HEK293 (cell line): ENCODE results near the gene ALOXE3.

Source experiments
- EGR2 ChIP-seq: fragments of 450-650 bp; formaldehyde crosslinking; IDR thresholded peaks from 2 replicates; pipeline ENCODE4 v1.5.1; 2016; ENCODE audit warnings: low read depth, missing biosample characterization, missing genetic modification characterization
- GFI1B ChIP-seq: fragments of 450-650 bp; formaldehyde crosslinking; IDR thresholded peaks from 2 replicates; pipeline ENCODE4 v1.5.1; 2016; ENCODE audit warnings: missing biosample characterization, missing genetic modification characterization
- MEIS1 ChIP-seq: sonication (generic); formaldehyde crosslinking; IDR thresholded peaks from 2 replicates; pipeline ENCODE4 v1.8.1; 2022; ENCODE audit warnings: missing genetic modification reagents, mild to moderate bottlenecking, borderline replicate concordance
- MZF1 ChIP-seq: fragments of 450-650 bp; formaldehyde crosslinking; IDR thresholded peaks from 2 replicates; pipeline ENCODE4 v1.5.1; 2017; ENCODE audit warnings: missing biosample characterization, missing genetic modification characterization, borderline replicate concordance
- REPIN1 ChIP-seq: fragments of 450-650 bp; formaldehyde crosslinking; IDR thresholded peaks from 2 replicates; pipeline ENCODE4 v1.5.1; 2017; ENCODE audit warnings: missing biosample characterization, missing genetic modification characterization, low read depth
- TSHZ1 ChIP-seq: fragments of 450-650 bp; formaldehyde crosslinking; IDR thresholded peaks from 2 replicates; pipeline ENCODE4 v1.5.1; 2016; ENCODE audit warnings: missing biosample characterization, missing genetic modification characterization, borderline replicate concordance
- ZBTB20 ChIP-seq: fragments of 450-650 bp; formaldehyde crosslinking; IDR thresholded peaks from 2 replicates; pipeline ENCODE4 v1.5.1; 2016; ENCODE audit warnings: missing biosample characterization, missing genetic modification characterization
- ZBTB8A ChIP-seq: fragments of 450-650 bp; formaldehyde crosslinking; IDR thresholded peaks from 2 replicates; pipeline ENCODE4 v1.5.1; 2016; ENCODE audit warnings: missing biosample characterization, missing genetic modification characterization
- ZFP41 ChIP-seq: fragments of 450-650 bp; formaldehyde crosslinking; IDR thresholded peaks from 2 replicates; pipeline ENCODE4 v1.5.1; 2016; ENCODE audit warnings: missing biosample characterization, missing genetic modification characterization, borderline replicate concordance
- ZNF10 ChIP-seq: fragments of 450-650 bp; formaldehyde crosslinking; IDR thresholded peaks from 2 replicates; pipeline ENCODE4 v1.5.1; 2017; ENCODE audit warnings: missing biosample characterization, missing genetic modification characterization
- ZNF155 ChIP-seq: fragments of 450-650 bp; formaldehyde crosslinking; IDR thresholded peaks from 2 replicates; pipeline ENCODE4 v1.5.1; 2016; ENCODE audit warnings: missing biosample characterization, missing genetic modification characterization
- ZNF157 ChIP-seq: fragments of 450-650 bp; formaldehyde crosslinking; IDR thresholded peaks from 2 replicates; pipeline ENCODE4 v1.5.1; 2016; ENCODE audit warnings: missing biosample characterization, missing genetic modification characterization
- ZNF169 ChIP-seq: fragments of 450-650 bp; formaldehyde crosslinking; IDR thresholded peaks from 2 replicates; pipeline ENCODE4 v1.5.1; 2016; ENCODE audit warnings: missing biosample characterization, missing genetic modification characterization
- ZNF175 ChIP-seq: fragments of 450-650 bp; formaldehyde crosslinking; IDR thresholded peaks from 2 replicates; pipeline ENCODE4 v1.5.1; 2016; ENCODE audit warnings: missing biosample characterization, missing genetic modification characterization
- ZNF2 ChIP-seq: fragments of 450-650 bp; formaldehyde crosslinking; IDR thresholded peaks from 2 replicates; pipeline ENCODE4 v1.5.1; 2016; ENCODE audit warnings: missing biosample characterization, missing genetic modification characterization
- ZNF202 ChIP-seq: fragments of 450-650 bp; formaldehyde crosslinking; IDR thresholded peaks from 2 replicates; pipeline ENCODE4 v1.5.1; 2016; ENCODE audit warnings: missing biosample characterization, missing genetic modification characterization, borderline replicate concordance
- ZNF248 ChIP-seq: fragments of 450-650 bp; formaldehyde crosslinking; IDR thresholded peaks from 2 replicates; pipeline ENCODE4 v1.5.1; 2017; ENCODE audit warnings: missing biosample characterization, missing genetic modification characterization
- ZNF350 ChIP-seq: fragments of 450-650 bp; formaldehyde crosslinking; IDR thresholded peaks from 2 replicates; pipeline ENCODE4 v1.5.0; 2017; ENCODE audit warnings: missing biosample characterization, mild to moderate bottlenecking, missing genetic modification characterization
- ZNF521 ChIP-seq: fragments of 450-650 bp; formaldehyde crosslinking; IDR thresholded peaks from 2 replicates; pipeline ENCODE4 v1.5.1; 2017; ENCODE audit warnings: missing biosample characterization, mild to moderate bottlenecking, missing genetic modification characterization
- ZNF549 ChIP-seq: fragments of 450-650 bp; IDR thresholded peaks from 2 replicates; pipeline ENCODE4 v1.5.1; 2018; ENCODE audit warnings: missing biosample characterization, missing genetic modification characterization, mild to moderate bottlenecking, inconsistent platforms, moderate library complexity
- ZNF558 ChIP-seq: fragments of 450-650 bp; formaldehyde crosslinking; IDR thresholded peaks from 2 replicates; pipeline ENCODE4 v1.5.1; 2016; ENCODE audit warnings: missing biosample characterization, missing genetic modification characterization
- ZNF571 ChIP-seq: fragments of 450-650 bp; formaldehyde crosslinking; IDR thresholded peaks from 2 replicates; pipeline ENCODE4 v1.5.0; 2017; ENCODE audit warnings: missing biosample characterization, missing genetic modification characterization
- ZNF610 ChIP-seq: fragments of 450-650 bp; formaldehyde crosslinking; IDR thresholded peaks from 2 replicates; pipeline ENCODE4 v1.5.1; 2016; ENCODE audit warnings: missing biosample characterization, missing genetic modification characterization, borderline replicate concordance
- ZNF621 ChIP-seq: fragments of 450-650 bp; formaldehyde crosslinking; IDR thresholded peaks from 2 replicates; pipeline ENCODE4 v1.5.1; 2017; ENCODE audit warnings: missing biosample characterization, missing genetic modification characterization
- ZNF658 ChIP-seq: fragments of 450-650 bp; formaldehyde crosslinking; IDR thresholded peaks from 2 replicates; pipeline ENCODE4; 2016; ENCODE audit warnings: missing biosample characterization, missing genetic modification characterization
- ZSCAN23 ChIP-seq: fragments of 450-650 bp; formaldehyde crosslinking; IDR thresholded peaks from 2 replicates; pipeline ENCODE4 v1.5.1; 2016; ENCODE audit warnings: missing biosample characterization, missing genetic modification characterization
- TF ChIP-seq, protein P1 (sequence below): fragments of 450-650 bp; formaldehyde crosslinking; IDR thresholded peaks from 2 replicates; pipeline ENCODE4 v1.5.1; 2016; ENCODE audit warnings: missing biosample characterization, missing genetic modification characterization
- TF ChIP-seq, protein P2 (sequence below): fragments of 450-650 bp; formaldehyde crosslinking; IDR thresholded peaks from 2 replicates; pipeline ENCODE4 v1.5.1; 2016; ENCODE audit warnings: missing biosample characterization, missing genetic modification characterization
- TF ChIP-seq, protein P3 (sequence below): fragments of 450-650 bp; formaldehyde crosslinking; IDR thresholded peaks from 2 replicates; pipeline ENCODE4 v1.5.1; 2016; ENCODE audit warnings: missing biosample characterization, missing genetic modification characterization, borderline replicate concordance

The ALOXE3 gene

DNA sequence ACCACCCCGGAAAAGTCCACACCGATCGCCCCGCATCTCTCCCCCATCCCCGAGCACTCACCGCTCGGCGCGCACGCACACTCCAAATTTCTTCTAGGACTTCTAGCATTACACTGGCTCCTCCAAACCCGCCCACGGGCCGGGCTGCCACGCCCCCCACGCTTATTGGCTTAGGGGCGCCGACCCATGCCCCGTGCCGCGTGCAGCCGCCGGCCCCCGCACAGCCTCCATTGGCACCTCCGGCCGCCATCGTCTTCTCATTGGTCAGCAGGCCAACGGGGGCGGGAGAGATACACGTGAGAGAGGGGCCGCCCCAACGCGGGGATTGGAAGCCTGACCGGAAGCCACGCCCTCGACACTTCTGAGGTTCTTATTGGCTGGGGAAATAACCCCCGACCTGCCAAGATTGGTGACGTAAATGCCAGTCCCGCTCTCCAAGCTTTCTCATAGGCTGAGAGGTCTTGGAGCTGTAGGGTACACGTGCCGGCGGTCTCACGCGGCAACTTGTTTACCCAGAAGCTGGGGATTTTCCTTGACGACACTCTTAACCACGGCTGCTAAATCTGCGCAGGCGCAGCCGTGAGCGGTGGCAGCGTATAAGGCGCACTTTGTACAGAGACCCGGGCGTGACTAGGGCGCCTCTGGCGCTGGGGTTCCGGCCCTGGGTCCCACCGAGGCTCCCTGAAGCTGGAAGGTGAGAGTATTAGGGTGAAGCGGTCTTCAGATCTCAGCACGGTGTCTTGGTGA lies 38.1 kb upstream of the ALOXE3 start (continued):
- TF ChIP-seq, protein P1, sequence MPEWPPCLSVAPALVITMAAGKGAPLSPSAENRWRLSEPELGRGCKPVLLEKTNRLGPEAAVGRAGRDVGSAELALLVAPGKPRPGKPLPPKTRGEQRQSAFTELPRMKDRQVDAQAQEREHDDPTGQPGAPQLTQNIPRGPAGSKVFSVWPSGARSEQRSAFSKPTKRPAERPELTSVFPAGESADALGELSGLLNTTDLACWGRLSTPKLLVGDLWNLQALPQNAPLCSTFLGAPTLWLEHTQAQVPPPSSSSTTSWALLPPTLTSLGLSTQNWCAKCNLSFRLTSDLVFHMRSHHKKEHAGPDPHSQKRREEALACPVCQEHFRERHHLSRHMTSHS, result no peak
- TF ChIP-seq GFI1B (tag by site-specific recombination) (no peak), REPIN1 (tag by site-specific recombination) (no peak), ZNF558 (tag by site-specific recombination) (no peak), ZNF658 (no peak), MEIS1 (no peak), EGR2 (tag by site-specific recombination) (peak; percentile 98), ZNF10 (tag by site-specific recombination) (no peak), ZNF157 (tag by site-specific recombination) (no peak), ZBTB20 (tag by site-specific recombination) (no peak; the same call in 1 of the 2 replicates), ZBTB8A (tag by site-specific recombination) (no peak; the same call in none of the 2 replicates), ZNF2 (tag by site-specific recombination) (peak; percentile 42; the same call in 1 of the 2 replicates), ZNF155 (tag by site-specific recombination) (no peak), ZFP41 (tag by site-specific recombination) (no peak), ZNF571 (tag by site-specific recombination) (no peak), ZNF549 (tag by site-specific recombination) (no peak), MZF1 (tag by site-specific recombination) (no peak), ZNF621 (tag by site-specific recombination) (no peak), ZNF202 (tag by site-specific recombination) (no peak), ZNF350 (tag by site-specific recombination) (no peak), ZNF248 (tag by site-specific recombination) (no peak), ZNF175 (tag by site-specific recombination) (no peak), ZNF169 (tag by site-specific recombination) (no peak), ZSCAN23 (tag by site-specific recombination) (no peak), TSHZ1 (no peak), ZNF610 (no peak), ZNF521 (tag by site-specific recombination) (no peak)
- TF ChIP-seq, protein P2, sequence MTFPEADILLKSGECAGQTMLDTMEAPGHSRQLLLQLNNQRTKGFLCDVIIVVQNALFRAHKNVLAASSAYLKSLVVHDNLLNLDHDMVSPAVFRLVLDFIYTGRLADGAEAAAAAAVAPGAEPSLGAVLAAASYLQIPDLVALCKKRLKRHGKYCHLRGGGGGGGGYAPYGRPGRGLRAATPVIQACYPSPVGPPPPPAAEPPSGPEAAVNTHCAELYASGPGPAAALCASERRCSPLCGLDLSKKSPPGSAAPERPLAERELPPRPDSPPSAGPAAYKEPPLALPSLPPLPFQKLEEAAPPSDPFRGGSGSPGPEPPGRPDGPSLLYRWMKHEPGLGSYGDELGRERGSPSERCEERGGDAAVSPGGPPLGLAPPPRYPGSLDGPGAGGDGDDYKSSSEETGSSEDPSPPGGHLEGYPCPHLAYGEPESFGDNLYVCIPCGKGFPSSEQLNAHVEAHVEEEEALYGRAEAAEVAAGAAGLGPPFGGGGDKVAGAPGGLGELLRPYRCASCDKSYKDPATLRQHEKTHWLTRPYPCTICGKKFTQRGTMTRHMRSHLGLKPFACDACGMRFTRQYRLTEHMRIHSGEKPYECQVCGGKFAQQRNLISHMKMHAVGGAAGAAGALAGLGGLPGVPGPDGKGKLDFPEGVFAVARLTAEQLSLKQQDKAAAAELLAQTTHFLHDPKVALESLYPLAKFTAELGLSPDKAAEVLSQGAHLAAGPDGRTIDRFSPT, result peak; percentile 85
- TF ChIP-seq, protein P3, sequence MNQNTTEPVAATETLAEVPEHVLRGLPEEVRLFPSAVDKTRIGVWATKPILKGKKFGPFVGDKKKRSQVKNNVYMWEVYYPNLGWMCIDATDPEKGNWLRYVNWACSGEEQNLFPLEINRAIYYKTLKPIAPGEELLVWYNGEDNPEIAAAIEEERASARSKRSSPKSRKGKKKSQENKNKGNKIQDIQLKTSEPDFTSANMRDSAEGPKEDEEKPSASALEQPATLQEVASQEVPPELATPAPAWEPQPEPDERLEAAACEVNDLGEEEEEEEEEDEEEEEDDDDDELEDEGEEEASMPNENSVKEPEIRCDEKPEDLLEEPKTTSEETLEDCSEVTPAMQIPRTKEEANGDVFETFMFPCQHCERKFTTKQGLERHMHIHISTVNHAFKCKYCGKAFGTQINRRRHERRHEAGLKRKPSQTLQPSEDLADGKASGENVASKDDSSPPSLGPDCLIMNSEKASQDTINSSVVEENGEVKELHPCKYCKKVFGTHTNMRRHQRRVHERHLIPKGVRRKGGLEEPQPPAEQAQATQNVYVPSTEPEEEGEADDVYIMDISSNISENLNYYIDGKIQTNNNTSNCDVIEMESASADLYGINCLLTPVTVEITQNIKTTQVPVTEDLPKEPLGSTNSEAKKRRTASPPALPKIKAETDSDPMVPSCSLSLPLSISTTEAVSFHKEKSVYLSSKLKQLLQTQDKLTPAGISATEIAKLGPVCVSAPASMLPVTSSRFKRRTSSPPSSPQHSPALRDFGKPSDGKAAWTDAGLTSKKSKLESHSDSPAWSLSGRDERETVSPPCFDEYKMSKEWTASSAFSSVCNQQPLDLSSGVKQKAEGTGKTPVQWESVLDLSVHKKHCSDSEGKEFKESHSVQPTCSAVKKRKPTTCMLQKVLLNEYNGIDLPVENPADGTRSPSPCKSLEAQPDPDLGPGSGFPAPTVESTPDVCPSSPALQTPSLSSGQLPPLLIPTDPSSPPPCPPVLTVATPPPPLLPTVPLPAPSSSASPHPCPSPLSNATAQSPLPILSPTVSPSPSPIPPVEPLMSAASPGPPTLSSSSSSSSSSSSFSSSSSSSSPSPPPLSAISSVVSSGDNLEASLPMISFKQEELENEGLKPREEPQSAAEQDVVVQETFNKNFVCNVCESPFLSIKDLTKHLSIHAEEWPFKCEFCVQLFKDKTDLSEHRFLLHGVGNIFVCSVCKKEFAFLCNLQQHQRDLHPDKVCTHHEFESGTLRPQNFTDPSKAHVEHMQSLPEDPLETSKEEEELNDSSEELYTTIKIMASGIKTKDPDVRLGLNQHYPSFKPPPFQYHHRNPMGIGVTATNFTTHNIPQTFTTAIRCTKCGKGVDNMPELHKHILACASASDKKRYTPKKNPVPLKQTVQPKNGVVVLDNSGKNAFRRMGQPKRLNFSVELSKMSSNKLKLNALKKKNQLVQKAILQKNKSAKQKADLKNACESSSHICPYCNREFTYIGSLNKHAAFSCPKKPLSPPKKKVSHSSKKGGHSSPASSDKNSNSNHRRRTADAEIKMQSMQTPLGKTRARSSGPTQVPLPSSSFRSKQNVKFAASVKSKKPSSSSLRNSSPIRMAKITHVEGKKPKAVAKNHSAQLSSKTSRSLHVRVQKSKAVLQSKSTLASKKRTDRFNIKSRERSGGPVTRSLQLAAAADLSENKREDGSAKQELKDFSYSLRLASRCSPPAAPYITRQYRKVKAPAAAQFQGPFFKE (tag by site-specific recombination), result no peak
